GM19193 (cell line): ENCODE results near the gene SLC12A7.

Experiments used
- POLR2A ChIP-seq: IDR thresholded peaks from 4 replicates; pipeline ENCODE4 v1.6.1; 2011; ENCODE audit not compliant: insufficient read depth, insufficient read length; ENCODE audit errors: extremely low read depth

SLC12A7 gene

GRCh38 chr5:1133510-1134201 is 21.8 kb upstream of the SLC12A7 start:
- no peak for TF ChIP-seq POLR2A

GRCh38 chr5:1133108-1133507 is 21.2 kb upstream of the SLC12A7 start:
- TF ChIP-seq POLR2A: no peak

- TF ChIP-seq POLR2A: no peak
Measured at GRCh38 chr5:1132570-1132969, 20.7 kb upstream of the SLC12A7 start.

- no peak for TF ChIP-seq POLR2A
Measured at GRCh38 chr5:1131726-1132125, 19.9 kb upstream of the SLC12A7 start.

- no peak for TF ChIP-seq POLR2A
Measured at GRCh38 chr5:1131191-1131621, 19.3 kb upstream of the SLC12A7 start.

- TF ChIP-seq POLR2A: no peak
Measured at GRCh38 chr5:1130218-1130946, 18.5 kb upstream of the SLC12A7 start.

GRCh38 chr5:1129711-1130055 is 17.8 kb upstream of the SLC12A7 start:
- no peak for TF ChIP-seq POLR2A

- TF ChIP-seq POLR2A: no peak
Measured at GRCh38 chr5:1128977-1129710, 17.3 kb upstream of the SLC12A7 start.

- TF ChIP-seq POLR2A: no peak
Measured at GRCh38 chr5:1127959-1128785, 16.3 kb upstream of the SLC12A7 start.

- TF ChIP-seq POLR2A: no peak
Measured at GRCh38 chr5:1125030-1125357, 13.1 kb upstream of the SLC12A7 start.

GRCh38 chr5:1124205-1125029 is 12.6 kb upstream of the SLC12A7 start:
- no peak for TF ChIP-seq POLR2A

GRCh38 chr5:1123418-1124147 is 11.7 kb upstream of the SLC12A7 start:
- no peak for TF ChIP-seq POLR2A

GRCh38 chr5:1122511-1123294 is 10.8 kb upstream of the SLC12A7 start:
- TF ChIP-seq POLR2A: no peak
